ENCODE results near the gene SH2D6. TPM values are rescaled to one million over a fixed set of nuclear protein-coding genes. Genes with fewer than 3 reads are reported as not detected.

Gene SH2D6
- total RNA-seq, 2 experiments from 2014 or later: 0.94 to 1.4 TPM

- Mint-ChIP-seq H3K4me1 (peaks cover 32% of the 10 kb centered on the region), H3K9me3 (no peaks in the 10 kb centered on the region), H3K27ac (no peak overlapping the region), H3K4me3 (no peak overlapping the region), H3K27me3 (no peaks in the 10 kb centered on the region), H3K36me3 (no peaks in the 10 kb centered on the region)
- POLR2A ChIA-PET: interaction anchor here (7.3 kb wide), 1 partner anchor 97 kb away, joined by 116 read pairs; the partner anchor contains the start of gene MAT2A
- ATAC-seq (ENCODE audit: low read depth) (no peak), DNase-seq (no peak)
These were observed 23.4 kb downstream of the SH2D6 start for GRCh38 chr2:85441864-85442263.

DNA sequence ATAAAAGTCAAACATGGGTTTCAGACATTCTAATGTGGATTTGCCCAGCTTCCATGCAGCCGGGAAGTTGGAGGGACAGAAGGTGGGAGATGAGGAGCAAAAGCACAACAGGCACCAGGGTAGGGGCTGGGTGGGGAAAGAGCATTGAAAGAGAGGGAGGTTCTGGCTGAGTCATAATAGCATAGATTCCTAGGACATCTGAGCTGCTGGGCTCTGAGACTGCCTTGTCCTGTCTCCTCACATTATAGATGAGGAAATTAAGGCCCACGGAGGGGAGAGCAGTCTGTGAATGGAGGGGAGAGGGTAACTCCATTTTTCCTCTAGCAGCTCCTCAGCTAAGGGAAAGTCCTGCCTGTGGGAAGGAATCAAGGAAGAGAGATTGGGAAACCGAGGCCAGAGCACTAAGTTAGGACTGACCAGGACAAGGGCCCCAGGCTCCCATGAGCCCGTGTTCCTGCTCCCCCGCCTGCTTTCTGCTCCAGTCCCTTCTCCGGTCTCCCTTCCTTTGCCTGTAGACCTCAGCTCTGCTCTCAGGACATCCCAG, 26.2 kb downstream of the SH2D6 start:
- H3K4me1 Mint-ChIP-seq: peaks cover 14% of the 10 kb centered on the region
- no peak for DNase-seq
- no peaks in the 10 kb centered on the region for H3K9me3 Mint-ChIP-seq
- no peaks in the 10 kb centered on the region for H3K27me3 Mint-ChIP-seq
- no peak for ATAC-seq (ENCODE audit: low read depth)
- no peak overlapping the region for H3K27ac Mint-ChIP-seq
- no peaks in the 10 kb centered on the region for H3K36me3 Mint-ChIP-seq
- POLR2A ChIA-PET: interaction anchor here (0.7 kb wide), 1 partner anchor 26 kb away, joined by 3 read pairs; the partner anchor contains the start of gene SH2D6
- H3K4me3 Mint-ChIP-seq: no peak overlapping the region

DNA sequence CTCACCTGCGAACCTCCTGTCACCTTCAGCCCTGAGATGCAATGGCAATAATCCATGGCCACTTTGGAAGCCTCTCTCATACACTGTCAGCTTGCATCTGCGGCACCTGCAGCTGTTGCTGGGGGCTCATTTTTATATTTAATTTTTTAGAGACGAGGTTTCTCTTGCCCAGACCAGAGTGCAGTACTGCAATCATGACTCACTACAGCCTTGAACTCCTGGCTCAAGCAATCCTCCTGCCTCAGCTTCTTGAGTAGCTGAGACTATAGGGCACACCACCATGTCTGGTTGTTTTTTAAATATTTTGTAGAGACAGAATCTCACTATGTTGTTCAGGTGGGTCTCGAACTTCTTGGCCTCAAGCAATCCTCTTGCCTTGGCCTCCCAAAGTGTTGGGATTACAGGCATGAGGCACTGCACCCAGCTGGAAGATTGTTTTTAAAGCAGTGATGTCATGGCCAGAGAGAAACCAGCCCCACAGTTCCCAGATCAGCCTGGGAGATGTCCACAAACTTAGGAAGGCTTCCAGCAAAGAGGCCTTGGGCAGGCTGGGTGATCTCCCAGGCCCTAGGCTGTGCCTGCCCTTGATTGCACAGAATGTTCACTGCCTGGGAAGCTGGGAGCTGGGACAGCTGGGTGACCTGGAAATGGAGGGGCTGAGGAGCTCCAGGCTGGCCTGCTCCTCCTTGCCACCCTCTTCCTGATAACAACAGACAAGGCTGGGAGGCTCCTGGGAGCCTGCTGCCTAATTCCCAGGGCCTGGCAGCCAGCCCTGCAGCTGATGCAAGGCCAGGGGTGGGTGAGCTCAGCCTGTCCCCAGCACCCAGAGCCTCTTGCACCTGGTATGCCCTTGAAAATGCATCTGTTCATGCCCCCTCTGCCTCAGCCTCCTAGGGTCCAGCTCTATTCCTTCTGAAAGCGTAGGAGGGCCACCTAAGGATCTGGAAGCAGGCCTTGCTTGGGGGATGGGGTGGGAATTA, 27.1 kb downstream of the SH2D6 start:
- no peak for ATAC-seq (ENCODE audit: low read depth)

DNA sequence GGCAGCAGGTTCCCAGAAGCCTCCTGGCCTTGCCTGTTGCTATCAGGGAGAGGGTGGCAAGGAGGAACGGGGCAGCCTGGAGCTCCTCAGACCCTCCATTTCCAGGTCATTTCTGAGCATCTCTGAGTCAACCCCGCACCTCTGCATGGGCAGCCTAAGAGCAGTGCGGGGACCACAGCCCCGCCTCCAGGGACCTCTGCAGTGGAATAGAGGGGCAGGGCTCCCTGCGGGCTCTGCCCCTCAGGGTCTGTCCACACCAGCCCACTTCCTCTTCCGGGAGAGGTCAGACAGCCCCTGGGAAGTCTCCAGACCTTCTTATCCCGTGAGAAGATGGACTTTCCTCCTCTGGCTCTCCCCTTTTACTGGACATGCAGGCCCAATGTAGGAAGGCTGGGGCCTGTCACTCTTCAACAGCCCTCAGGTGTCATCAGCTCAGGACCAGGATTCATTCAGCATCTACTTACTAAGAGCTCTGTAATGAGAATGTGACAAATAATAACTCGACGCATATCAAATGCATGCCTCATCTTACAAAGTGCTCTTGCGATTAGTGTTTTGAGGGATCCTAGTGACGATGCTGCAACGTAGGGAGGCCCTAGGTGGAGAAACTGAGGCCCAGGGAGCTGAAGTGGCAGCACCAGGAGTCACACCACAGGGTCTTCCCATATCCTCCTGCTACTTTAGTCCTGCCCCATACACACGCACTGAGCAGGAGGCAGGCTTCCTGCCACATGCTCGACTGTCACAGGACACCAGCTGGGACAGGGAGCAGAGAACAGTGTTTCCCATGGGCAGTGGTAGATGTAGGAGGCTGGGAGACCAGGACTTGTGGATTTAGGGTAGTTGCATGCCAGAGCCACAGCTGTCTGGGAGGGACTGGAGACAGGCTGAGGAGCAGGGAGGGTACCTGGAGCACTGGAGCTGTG, 28.0 kb downstream of the SH2D6 start:
- no peak overlapping the region for H3K4me3 Mint-ChIP-seq
- no peaks in the 10 kb centered on the region for H3K9me3 Mint-ChIP-seq
- POLR2A ChIA-PET: interaction anchor here (2.5 kb wide), 1 partner anchor 92 kb away, joined by 9 read pairs; the partner anchor contains the start of gene MAT2A
- H3K27ac Mint-ChIP-seq: peak overlapping the region; percentile 36
- no peaks in the 10 kb centered on the region for H3K27me3 Mint-ChIP-seq
- no peak for DNase-seq
- peaks cover 5% of the 10 kb centered on the region for H3K4me1 Mint-ChIP-seq
- no peak for ATAC-seq (ENCODE audit: low read depth)
- H3K36me3 Mint-ChIP-seq: no peaks in the 10 kb centered on the region

More for the DNA sequence above, 27.1 kb downstream of the SH2D6 start:
- Mint-ChIP-seq H3K9me3 (no peaks in the 10 kb centered on the region), H3K27me3 (no peaks in the 10 kb centered on the region), H3K4me3 (no peak overlapping the region), H3K27ac (no peak overlapping the region), H3K4me1 (peaks cover 10% of the 10 kb centered on the region), H3K36me3 (no peaks in the 10 kb centered on the region)
- POLR2A ChIA-PET: interaction anchor here (0.7 to 2.5 kb wide), 3 partner anchors 27 to 100 kb away, joined by 3 to 9 read pairs (median 3); partner anchors contain the start of genes MAT2A and SH2D6
- DNase-seq: no peak

DNA sequence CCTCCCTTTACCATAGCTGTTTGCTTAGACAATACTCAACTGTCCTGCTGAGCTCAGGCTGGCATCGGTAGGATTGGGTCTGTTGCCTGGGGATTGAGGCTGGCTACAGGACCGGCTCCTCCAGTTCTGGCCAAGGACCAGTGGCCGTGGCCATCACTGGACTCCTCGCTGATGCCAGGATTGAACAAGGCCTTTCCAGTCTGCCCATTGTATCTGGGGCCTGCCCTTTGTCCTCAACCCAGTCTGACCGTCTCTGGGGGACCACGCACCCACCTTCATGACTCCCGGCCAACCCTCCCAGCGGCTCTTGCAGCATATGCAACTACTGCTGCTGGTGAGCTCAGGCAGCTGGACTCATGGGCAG, 28.7 kb downstream of the SH2D6 start:
- Mint-ChIP-seq H3K27ac (no peak overlapping the region), H3K4me1 (peaks cover 5% of the 10 kb centered on the region), H3K4me3 (no peak overlapping the region), H3K36me3 (no peaks in the 10 kb centered on the region), H3K27me3 (no peaks in the 10 kb centered on the region), H3K9me3 (no peaks in the 10 kb centered on the region)
- no peak for DNase-seq
- POLR2A ChIA-PET: interaction anchor here (2.5 kb wide), 1 partner anchor 92 kb away, joined by 9 read pairs; the partner anchor contains the start of gene MAT2A
- ATAC-seq (ENCODE audit: low read depth): no peak

- POLR2A ChIA-PET: no interaction called here
- no peaks in the 10 kb centered on the region for H3K36me3 Mint-ChIP-seq
- H3K4me1 Mint-ChIP-seq: peaks cover 5% of the 10 kb centered on the region
- no peaks in the 10 kb centered on the region for H3K27me3 Mint-ChIP-seq
- no peak overlapping the region for H3K4me3 Mint-ChIP-seq
- peak overlapping the region; percentile 55 for H3K27ac Mint-ChIP-seq
- no peaks in the 10 kb centered on the region for H3K9me3 Mint-ChIP-seq
- DNase-seq: no peak
- ATAC-seq (ENCODE audit: low read depth): no peak
These were observed 30.1 kb downstream of the SH2D6 start for GRCh38 chr2:85448461-85449213.

- no peak overlapping the region for H3K4me3 Mint-ChIP-seq
- ATAC-seq (ENCODE audit: low read depth): no peak
- peaks cover 5% of the 10 kb centered on the region for H3K4me1 Mint-ChIP-seq
- POLR2A ChIA-PET: no interaction called here
- no peaks in the 10 kb centered on the region for H3K36me3 Mint-ChIP-seq
- H3K27me3 Mint-ChIP-seq: no peaks in the 10 kb centered on the region
- H3K27ac Mint-ChIP-seq: no peak overlapping the region
- no peaks in the 10 kb centered on the region for H3K9me3 Mint-ChIP-seq
- no peak for DNase-seq
These were observed 30.7 kb downstream of the SH2D6 start for GRCh38 chr2:85449214-85449588.

GRCh38 chr2:85452237-85452636, 33.7 kb downstream of the SH2D6 start:
- no peaks in the 10 kb centered on the region for H3K9me3 Mint-ChIP-seq
- peaks cover 5% of the 10 kb centered on the region for H3K4me1 Mint-ChIP-seq
- POLR2A ChIA-PET: no interaction called here

GRCh38 chr2:85453571-85453970, 35.1 kb downstream of the SH2D6 start:
- DNase-seq (no peak), ATAC-seq (ENCODE audit: low read depth) (no peak)
- Mint-ChIP-seq H3K27ac (no peak overlapping the region), H3K27me3 (no peaks in the 10 kb centered on the region), H3K36me3 (no peaks in the 10 kb centered on the region), H3K4me3 (no peak overlapping the region), H3K4me1 (peaks cover 5% of the 10 kb centered on the region), H3K9me3 (no peaks in the 10 kb centered on the region)
- POLR2A ChIA-PET: interaction anchor here (0.6 kb wide), 1 partner anchor 108 kb away, joined by 3 read pairs; no protein-coding TSS in a partner anchor

More at GRCh38 chr2:85452237-85452636, 33.7 kb downstream of the SH2D6 start:
- DNase-seq (no peak), ATAC-seq (ENCODE audit: low read depth) (no peak)
- H3K27ac Mint-ChIP-seq: no peak overlapping the region
- H3K27me3 Mint-ChIP-seq: no peaks in the 10 kb centered on the region
- no peak overlapping the region for H3K4me3 Mint-ChIP-seq
- H3K36me3 Mint-ChIP-seq: no peaks in the 10 kb centered on the region

GRCh38 chr2:85455552-85456090, 37.1 kb downstream of the SH2D6 start:
- Mint-ChIP-seq H3K36me3 (peaks cover 2% of the 10 kb centered on the region), H3K4me3 (no peak overlapping the region), H3K9me3 (no peaks in the 10 kb centered on the region), H3K4me1 (peaks cover 1% of the 10 kb centered on the region), H3K27me3 (no peaks in the 10 kb centered on the region), H3K27ac (no peak overlapping the region)
- POLR2A ChIA-PET: interaction anchor here (0.6 kb wide), 1 partner anchor 220 kb away, joined by 3 read pairs; no protein-coding TSS in a partner anchor
- DNase-seq: no peak
- no peak for ATAC-seq (ENCODE audit: low read depth)

GRCh38 chr2:85457043-85457442, 38.5 kb downstream of the SH2D6 start:
- Mint-ChIP-seq H3K9me3 (no peaks in the 10 kb centered on the region), H3K27ac (no peak overlapping the region), H3K27me3 (no peaks in the 10 kb centered on the region), H3K4me1 (peaks cover 1% of the 10 kb centered on the region), H3K36me3 (peaks cover 2% of the 10 kb centered on the region), H3K4me3 (no peak overlapping the region)
- ATAC-seq (ENCODE audit: low read depth): no peak
- POLR2A ChIA-PET: no interaction called here
- no peak for DNase-seq

- H3K9me3 Mint-ChIP-seq: no peaks in the 10 kb centered on the region
- no peak overlapping the region for H3K27ac Mint-ChIP-seq
- ATAC-seq (ENCODE audit: low read depth) (no peak), DNase-seq (no peak)
- H3K4me3 Mint-ChIP-seq: no peak overlapping the region
- peaks cover 2% of the 10 kb centered on the region for H3K36me3 Mint-ChIP-seq
- POLR2A ChIA-PET: no interaction called here
- peaks cover 1% of the 10 kb centered on the region for H3K4me1 Mint-ChIP-seq
- no peaks in the 10 kb centered on the region for H3K27me3 Mint-ChIP-seq
These were observed 39.4 kb downstream of the SH2D6 start for GRCh38 chr2:85457877-85458316.
